NCI-H128 (cell line): ENCODE data around the gene QSOX2.

Experiments
- DNase-seq: peaks from one replicate; lab custom pipeline; 2025; ENCODE audit not compliant: unreplicated experiment; lab: John Stamatoyannopoulos, UW

Gene QSOX2

GRCh38 chr9:136194540-136194939, 51.1 kb downstream of the QSOX2 start:
- no peak for DNase-seq

- no peak for DNase-seq
Measured at GRCh38 chr9:136193891-136194279, 51.7 kb downstream of the QSOX2 start.

- DNase-seq, result no peak
Measured at GRCh38 chr9:136193127-136193890, 52.3 kb downstream of the QSOX2 start.

- no peak for DNase-seq
Measured at GRCh38 chr9:136192289-136193126, 53.1 kb downstream of the QSOX2 start.

- no peak for DNase-seq
Measured at GRCh38 chr9:136191960-136192286, 53.7 kb downstream of the QSOX2 start.

GRCh38 chr9:136191099-136191959, 54.3 kb downstream of the QSOX2 start:
- no peak for DNase-seq

GRCh38 chr9:136190656-136191055, 55.0 kb downstream of the QSOX2 start:
- no peak for DNase-seq

GRCh38 chr9:136190237-136190601, 55.4 kb downstream of the QSOX2 start:
- no peak for DNase-seq

- no peak for DNase-seq
Measured at GRCh38 chr9:136189394-136190236, 56.0 kb downstream of the QSOX2 start.

- DNase-seq, result no peak
Measured at GRCh38 chr9:136187683-136188586, 57.7 kb downstream of the QSOX2 start.

GRCh38 chr9:136187197-136187596, 58.4 kb downstream of the QSOX2 start:
- DNase-seq, result no peak

- DNase-seq, result no peak
Measured at GRCh38 chr9:136186386-136186785, 59.2 kb downstream of the QSOX2 start.

- DNase-seq, result no peak
Measured at GRCh38 chr9:136185596-136186366, 59.8 kb downstream of the QSOX2 start.

- DNase-seq, result no peak
Measured at GRCh38 chr9:136185066-136185465, 60.5 kb downstream of the QSOX2 start.

- no peak for DNase-seq
Measured at GRCh38 chr9:136182850-136183422, 62.7 kb downstream of the QSOX2 start.

GRCh38 chr9:136182420-136182787, 63.2 kb downstream of the QSOX2 start:
- no peak for DNase-seq

GRCh38 chr9:136181784-136182419, 63.7 kb downstream of the QSOX2 start:
- DNase-seq, result no peak

- DNase-seq, result no peak
Measured at GRCh38 chr9:136180586-136180985, 65.0 kb downstream of the QSOX2 start.
